GM21529 (cell line): ENCODE results near the gene CEACAM3.
A peak's percentile ranks its signal among the peaks of the same experiment; 100 is the strongest.

Source experiments
- ATAC-seq: cut with Tn5 transposase; IDR thresholded peaks from one replicate; pipeline ENCODE4 v1.9.1; 2021; ENCODE audit not compliant: unreplicated experiment

CEACAM3 gene

GRCh38 chr19:41792513-41793413 lies 3.6 kb upstream of the CEACAM3 start:
- no peak for ATAC-seq

GRCh38 chr19:41793414-41793727 lies 3.0 kb upstream of the CEACAM3 start:
- no peak for ATAC-seq

GRCh38 chr19:41795031-41795461 lies 1.3 kb upstream of the CEACAM3 start:
- ATAC-seq: peak; percentile 48

GRCh38 chr19:41796901-41797300 lies 514 bp downstream of the CEACAM3 start:
- ATAC-seq: no peak

GRCh38 chr19:41799444-41800000 lies 3.1 kb downstream of the CEACAM3 start:
- ATAC-seq: no peak

- ATAC-seq: no peak
These were observed 4.6 kb downstream of the CEACAM3 start for GRCh38 chr19:41801031-41801430.

GRCh38 chr19:41801792-41802211 lies 5.4 kb downstream of the CEACAM3 start:
- ATAC-seq: no peak

GRCh38 chr19:41802770-41803169 lies 6.4 kb downstream of the CEACAM3 start:
- no peak for ATAC-seq

- no peak for ATAC-seq
These were observed 7.9 kb downstream of the CEACAM3 start for GRCh38 chr19:41804336-41804735.

- ATAC-seq: no peak
These were observed 10.8 kb downstream of the CEACAM3 start for GRCh38 chr19:41807176-41807575.

GRCh38 chr19:41808663-41809566 lies 12.5 kb downstream of the CEACAM3 start:
- no peak for ATAC-seq

GRCh38 chr19:41810301-41810700 lies 13.9 kb downstream of the CEACAM3 start:
- no peak for ATAC-seq

- no peak for ATAC-seq
These were observed 14.6 kb downstream of the CEACAM3 start for GRCh38 chr19:41811036-41811435.

GRCh38 chr19:41811981-41812380 lies 15.6 kb downstream of the CEACAM3 start:
- ATAC-seq: no peak

GRCh38 chr19:41813911-41814310 lies 17.5 kb downstream of the CEACAM3 start:
- ATAC-seq: no peak

- no peak for ATAC-seq
These were observed 18.9 kb downstream of the CEACAM3 start for GRCh38 chr19:41815301-41815700.

GRCh38 chr19:41816761-41817160 lies 20.4 kb downstream of the CEACAM3 start:
- ATAC-seq: no peak

GRCh38 chr19:41821003-41821735 lies 24.8 kb downstream of the CEACAM3 start:
- ATAC-seq: no peak

GRCh38 chr19:41837981-41838708 lies 41.8 kb downstream of the CEACAM3 start:
- ATAC-seq: no peak

GRCh38 chr19:41839211-41839610 lies 42.8 kb downstream of the CEACAM3 start:
- ATAC-seq: no peak
